Epithelial cell of proximal tubule (primary cell): ENCODE measurements around the gene ACVRL1. TPM values are rescaled to one million over a fixed set of nuclear protein-coding genes. Genes with fewer than 3 reads are reported as not detected.

ENCODE experiments used
- DNase-seq: peaks from one replicate; pipeline ENCODE4 v3.0.0-alpha.2; 2011; ENCODE audit warnings: low read depth
- H3K4me3 ChIP-seq: 2 replicates; pipeline ENCODE4 v1.5.1; 2011; ENCODE audit warnings: low read depth, mild to moderate bottlenecking, low read length
- total RNA-seq: library from RNA; depleted of rRNA; stranded (reverse); fragments of >200 nt; gene quantifications from 2 replicates; pipeline ENCODE4 v1.2.3, GENCODE V29; 2015
- TF ChIP-seq, protein P1 (sequence below): conservative IDR thresholded peaks from 2 replicates; pipeline ENCODE4 v1.5.1; 2012; ENCODE audit warnings: low read depth, mild to moderate bottlenecking, low read length

The ACVRL1 gene
- total RNA-seq, 1 donor from 2014 or later = 3.6 TPM

DNA sequence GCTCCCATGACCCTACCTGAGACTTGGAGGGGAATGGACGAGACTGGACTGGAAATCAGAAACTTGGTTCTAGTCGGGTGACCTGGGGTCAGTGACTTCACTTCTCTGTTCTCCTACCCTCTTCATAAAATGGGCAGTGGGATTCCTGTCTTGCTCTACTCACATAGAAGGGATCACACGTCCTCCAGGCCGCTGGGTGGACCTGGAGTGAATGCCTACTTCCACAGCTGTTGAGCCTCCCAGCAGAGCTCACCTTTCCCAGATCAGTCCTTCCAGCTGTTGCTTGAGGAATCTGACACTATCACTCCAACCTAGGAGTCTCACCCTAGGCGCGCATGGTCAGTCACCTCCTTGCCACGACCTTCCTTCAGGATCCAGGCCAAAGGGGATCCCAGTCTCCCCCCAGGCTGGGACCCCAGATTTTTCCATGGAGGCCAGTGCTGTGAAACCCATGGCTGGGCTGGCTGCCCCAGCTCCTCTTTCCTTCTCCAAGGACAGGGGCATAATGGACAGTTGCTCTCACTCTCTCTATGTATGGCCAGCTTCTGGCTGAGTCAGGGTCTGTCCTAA lies 637 bp downstream of the ACVRL1 start:
- TF ChIP-seq, protein P1, sequence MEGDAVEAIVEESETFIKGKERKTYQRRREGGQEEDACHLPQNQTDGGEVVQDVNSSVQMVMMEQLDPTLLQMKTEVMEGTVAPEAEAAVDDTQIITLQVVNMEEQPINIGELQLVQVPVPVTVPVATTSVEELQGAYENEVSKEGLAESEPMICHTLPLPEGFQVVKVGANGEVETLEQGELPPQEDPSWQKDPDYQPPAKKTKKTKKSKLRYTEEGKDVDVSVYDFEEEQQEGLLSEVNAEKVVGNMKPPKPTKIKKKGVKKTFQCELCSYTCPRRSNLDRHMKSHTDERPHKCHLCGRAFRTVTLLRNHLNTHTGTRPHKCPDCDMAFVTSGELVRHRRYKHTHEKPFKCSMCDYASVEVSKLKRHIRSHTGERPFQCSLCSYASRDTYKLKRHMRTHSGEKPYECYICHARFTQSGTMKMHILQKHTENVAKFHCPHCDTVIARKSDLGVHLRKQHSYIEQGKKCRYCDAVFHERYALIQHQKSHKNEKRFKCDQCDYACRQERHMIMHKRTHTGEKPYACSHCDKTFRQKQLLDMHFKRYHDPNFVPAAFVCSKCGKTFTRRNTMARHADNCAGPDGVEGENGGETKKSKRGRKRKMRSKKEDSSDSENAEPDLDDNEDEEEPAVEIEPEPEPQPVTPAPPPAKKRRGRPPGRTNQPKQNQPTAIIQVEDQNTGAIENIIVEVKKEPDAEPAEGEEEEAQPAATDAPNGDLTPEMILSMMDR = no peak
- H3K4me3 ChIP-seq = peak overlapping the region; percentile 48
- DNase-seq = no peak

DNA sequence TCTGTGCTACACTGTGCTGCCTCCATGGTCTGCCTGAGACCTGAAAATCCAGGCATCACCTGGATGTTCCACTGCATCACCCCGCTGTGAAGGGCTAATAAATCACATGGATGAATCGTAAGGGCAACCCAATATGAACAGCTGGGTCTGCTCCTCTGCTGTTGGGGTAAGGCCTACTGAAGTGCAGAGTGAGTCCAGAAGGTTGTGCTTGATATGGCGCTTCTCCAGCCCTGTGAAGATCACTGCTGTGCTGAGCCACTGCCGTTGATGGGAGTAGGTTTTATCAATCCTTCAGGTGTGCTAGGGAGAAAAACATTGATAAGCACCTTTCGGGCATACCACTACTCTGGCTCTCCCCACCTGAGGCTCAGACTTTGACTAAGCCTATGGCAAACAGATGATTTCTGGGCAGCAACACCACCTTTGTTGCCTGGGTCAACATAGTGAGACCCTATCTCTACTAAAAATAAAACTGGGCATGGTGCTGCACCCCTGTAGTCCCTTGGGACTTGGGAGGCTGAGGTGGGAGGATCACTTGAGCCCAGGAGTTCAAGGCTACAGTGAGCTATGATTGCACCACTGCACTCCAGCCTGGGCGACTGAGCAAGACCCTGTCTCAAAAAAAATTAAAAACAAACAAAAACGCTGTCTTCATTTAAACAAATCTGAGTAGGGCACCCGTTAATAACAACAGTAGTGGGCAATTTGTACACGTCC lies 1.7 kb downstream of the ACVRL1 start:
- DNase-seq = no peak
- no peak overlapping the region for H3K4me3 ChIP-seq
- TF ChIP-seq, protein P1 = no peak

DNA sequence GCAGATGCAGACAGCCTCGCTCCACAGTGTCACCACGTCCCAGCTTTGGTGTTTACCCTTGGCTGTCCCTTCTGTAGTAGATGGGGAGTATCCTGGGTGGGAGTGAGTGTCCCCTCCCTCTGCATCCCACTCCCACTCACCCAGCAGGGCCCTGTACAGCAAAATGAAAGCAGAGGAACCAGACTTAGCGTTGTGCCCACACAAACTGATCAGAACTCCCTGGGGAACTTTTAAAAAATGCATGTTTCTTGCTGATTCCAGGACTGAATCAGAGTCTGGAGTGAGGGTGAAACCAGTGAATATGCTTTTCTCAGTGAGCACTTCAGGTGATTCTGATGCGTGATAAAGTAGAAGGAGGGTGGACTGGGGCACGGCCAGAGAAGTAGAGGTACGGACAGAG lies 2.9 kb downstream of the ACVRL1 start:
- H3K4me3 ChIP-seq = no peak overlapping the region
- DNase-seq = no peak
- TF ChIP-seq, protein P1 = no peak

DNA sequence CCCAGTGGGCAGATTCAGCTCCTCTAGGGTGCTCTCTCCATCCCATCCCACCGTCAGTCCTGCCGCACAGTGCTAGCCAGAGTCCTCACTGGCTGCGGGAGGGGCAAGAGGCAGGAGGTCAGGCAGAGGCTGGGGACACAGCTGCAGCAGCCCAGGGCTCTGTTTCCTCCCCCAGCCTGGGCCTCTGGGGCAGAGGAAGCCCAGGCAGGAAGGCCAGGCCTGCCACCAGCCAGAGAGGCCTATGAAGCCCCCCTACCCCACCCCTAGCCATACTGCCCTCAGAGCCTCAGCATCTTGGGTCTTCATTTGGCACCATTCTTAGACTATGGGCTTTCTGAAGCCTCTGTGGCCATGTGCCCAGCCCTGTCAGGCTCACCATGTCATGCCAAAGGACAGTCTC lies 3.4 kb downstream of the ACVRL1 start:
- no peak overlapping the region for H3K4me3 ChIP-seq
- TF ChIP-seq, protein P1 = no peak
- no peak for DNase-seq

DNA sequence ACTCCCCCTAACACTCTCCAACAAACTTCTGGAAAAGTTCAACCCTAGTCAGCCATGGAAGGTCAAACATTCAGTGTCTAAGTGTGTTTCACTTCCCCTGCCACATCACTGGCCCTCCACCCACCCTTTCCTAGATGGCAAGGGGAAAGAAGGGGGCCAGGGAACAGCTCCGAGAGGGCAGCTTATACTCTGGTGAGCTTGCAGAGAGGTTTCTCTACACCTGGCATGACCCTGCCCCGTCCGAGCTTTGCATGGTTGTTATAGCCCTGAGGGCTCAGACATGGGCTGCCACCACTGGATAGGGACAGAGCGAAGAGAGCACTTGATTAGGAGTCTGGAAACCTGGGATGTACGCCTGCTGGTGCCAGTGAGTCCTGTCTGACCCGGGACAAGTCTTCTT lies 4.0 kb downstream of the ACVRL1 start:
- DNase-seq = no peak
- TF ChIP-seq, protein P1 = no peak
- H3K4me3 ChIP-seq = no peak overlapping the region

DNA sequence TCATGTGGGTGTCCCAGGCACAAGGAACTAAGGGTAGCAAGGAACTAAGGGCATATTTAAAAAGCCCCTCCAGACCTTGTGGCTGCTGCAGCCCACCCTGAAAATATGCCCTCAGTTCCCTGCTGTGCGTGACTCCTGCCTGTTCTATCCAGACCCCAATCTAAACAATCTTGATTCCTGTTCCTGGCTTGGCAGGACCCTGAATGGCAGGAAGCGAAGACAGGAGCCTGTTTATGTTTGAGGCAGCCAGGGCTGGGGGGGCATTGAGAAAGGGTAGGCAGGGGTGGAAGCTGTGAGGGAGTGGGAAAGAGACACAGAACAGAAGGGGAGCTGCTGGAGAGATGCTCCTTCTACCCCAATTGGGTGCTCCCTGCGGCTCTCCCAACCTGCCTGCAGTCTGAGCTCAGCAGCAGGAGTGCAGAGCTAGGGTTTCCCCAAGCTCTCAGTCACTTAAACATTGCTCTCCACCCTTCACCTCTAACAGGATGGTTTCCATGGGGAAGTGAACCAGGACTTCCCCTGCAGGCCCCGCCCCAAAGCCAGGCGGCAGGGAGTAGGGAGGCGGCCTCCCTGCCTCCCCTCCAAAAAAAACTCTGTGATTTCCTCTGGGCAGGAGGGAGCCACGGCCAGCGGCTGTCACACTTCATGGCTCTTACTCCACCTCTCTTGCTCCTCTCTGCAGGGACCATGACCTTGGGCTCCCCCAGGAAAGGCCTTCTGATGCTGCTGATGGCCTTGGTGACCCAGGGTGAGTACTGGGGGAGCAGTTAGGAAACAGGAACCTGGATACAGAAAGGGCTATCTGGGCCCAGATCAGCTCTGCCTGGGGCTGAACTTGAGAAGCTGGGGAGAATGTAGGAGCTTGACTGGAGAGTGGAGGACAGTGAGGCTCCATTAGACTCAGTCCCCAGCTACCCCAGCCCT lies 4.7 kb downstream of the ACVRL1 start:
- TF ChIP-seq, protein P1 = no peak
- H3K4me3 ChIP-seq = no peak overlapping the region
- no peak for DNase-seq
